ENCODE measurements around the gene LPAR4. TPM values are rescaled to one million over a fixed set of nuclear protein-coding genes. Genes with fewer than 3 reads are reported as not detected.
A peak's percentile ranks its signal among the peaks of the same experiment; 100 is the strongest.

LPAR4 gene
- total RNA-seq = not detected

- DNase-seq (ENCODE audit: low spot score in 2 of 2) = no peak
- H3K27ac Mint-ChIP-seq = no peak within 1 kb of the TSS
- no peak for ATAC-seq
- H3K36me3 Mint-ChIP-seq = no peaks in the 10 kb centered on the region
- H3K9me3 Mint-ChIP-seq = no peaks in the 10 kb centered on the region
Measured at GRCh38 chrX:78747489-78747888, at the start of gene LPAR4. TSS of gene LPAR4 (plus strand) at chrX:78747720. CDS start at chrX:78754870, 7,150 bp downstream.

- DNase-seq (ENCODE audit: low spot score in 2 of 2) = no peak
- no peaks in the 10 kb centered on the region for H3K9me3 Mint-ChIP-seq
- no peaks in the 10 kb centered on the region for H3K36me3 Mint-ChIP-seq
- H3K27ac Mint-ChIP-seq = no peak overlapping the region
- no peak for ATAC-seq
Measured at GRCh38 chrX:78706071-78706470, 41.4 kb upstream of the LPAR4 start.

GRCh38 chrX:78708262-78708661, 39.3 kb upstream of the LPAR4 start:
- DNase-seq (ENCODE audit: low spot score in 2 of 2) = no peak
- no peaks in the 10 kb centered on the region for H3K9me3 Mint-ChIP-seq
- H3K36me3 Mint-ChIP-seq = peaks cover 0 to 5% of the 10 kb centered on the region in 2 donors
- H3K27ac Mint-ChIP-seq = no peak overlapping the region
- no peak for ATAC-seq

GRCh38 chrX:78708816-78709215, 38.7 kb upstream of the LPAR4 start:
- no peak for DNase-seq (ENCODE audit: low spot score in 2 of 2)
- peaks cover 0 to 5% of the 10 kb centered on the region in 2 donors for H3K36me3 Mint-ChIP-seq
- H3K9me3 Mint-ChIP-seq = no peaks in the 10 kb centered on the region
- no peak overlapping the region for H3K27ac Mint-ChIP-seq
- no peak for ATAC-seq

GRCh38 chrX:78710171-78710570, 37.3 kb upstream of the LPAR4 start:
- peaks cover 0 to 5% of the 10 kb centered on the region in 2 donors for H3K36me3 Mint-ChIP-seq
- H3K9me3 Mint-ChIP-seq = no peaks in the 10 kb centered on the region
- H3K27ac Mint-ChIP-seq = no peak overlapping the region
- ATAC-seq (no peak), DNase-seq (ENCODE audit: low spot score in 2 of 2) (no peak)

- H3K9me3 Mint-ChIP-seq = no peaks in the 10 kb centered on the region
- peaks cover 6 to 11% of the 10 kb centered on the region in 2 donors for H3K36me3 Mint-ChIP-seq
- ATAC-seq (no peak), DNase-seq (ENCODE audit: low spot score in 2 of 2) (no peak)
- H3K27ac Mint-ChIP-seq = no peak overlapping the region
Measured at GRCh38 chrX:78712336-78712735, 35.2 kb upstream of the LPAR4 start.

- DNase-seq (ENCODE audit: low spot score in 2 of 2) = no peak
- H3K9me3 Mint-ChIP-seq = peaks cover 0 to 10% of the 10 kb centered on the region in 2 donors
- H3K36me3 Mint-ChIP-seq = no peaks in the 10 kb centered on the region
- no peak for ATAC-seq
- no peak overlapping the region for H3K27ac Mint-ChIP-seq
Measured at GRCh38 chrX:78725287-78725686, 22.2 kb upstream of the LPAR4 start.

GRCh38 chrX:78746496-78746895, 1.0 kb upstream of the LPAR4 start:
- ATAC-seq = no peak
- DNase-seq (ENCODE audit: low spot score in 2 of 2) = no peak
- Mint-ChIP-seq H3K27ac (no peak overlapping the region), H3K9me3 (no peaks in the 10 kb centered on the region), H3K36me3 (no peaks in the 10 kb centered on the region)

- no peak for DNase-seq (ENCODE audit: low spot score in 2 of 2)
- no peak overlapping the region for H3K27ac Mint-ChIP-seq
- no peak for ATAC-seq
- H3K9me3 Mint-ChIP-seq = no peaks in the 10 kb centered on the region
- no peaks in the 10 kb centered on the region for H3K36me3 Mint-ChIP-seq
Measured at GRCh38 chrX:78747971-78748370, 451 bp downstream of the LPAR4 start.

GRCh38 chrX:78748846-78749245, 1.3 kb downstream of the LPAR4 start:
- ATAC-seq (no peak), DNase-seq (ENCODE audit: low spot score in 2 of 2) (no peak)
- Mint-ChIP-seq H3K36me3 (no peaks in the 10 kb centered on the region), H3K9me3 (no peaks in the 10 kb centered on the region), H3K27ac (no peak overlapping the region)

GRCh38 chrX:78753571-78753970, 6.1 kb downstream of the LPAR4 start:
- DNase-seq (ENCODE audit: low spot score in 2 of 2) = no peak
- Mint-ChIP-seq H3K36me3 (no peaks in the 10 kb centered on the region), H3K9me3 (no peaks in the 10 kb centered on the region), H3K27ac (no peak overlapping the region)
- ATAC-seq = no peak

- DNase-seq (ENCODE audit: low spot score in 2 of 2) (no peak), ATAC-seq (no peak)
- H3K36me3 Mint-ChIP-seq = no peaks in the 10 kb centered on the region
- no peaks in the 10 kb centered on the region for H3K9me3 Mint-ChIP-seq
- no peak overlapping the region for H3K27ac Mint-ChIP-seq
Measured at GRCh38 chrX:78754917-78755316, 7.4 kb downstream of the LPAR4 start.

- DNase-seq (ENCODE audit: low spot score in 2 of 2) (no peak), ATAC-seq (no peak)
- no peaks in the 10 kb centered on the region for H3K36me3 Mint-ChIP-seq
- H3K9me3 Mint-ChIP-seq = no peaks in the 10 kb centered on the region
- no peak overlapping the region for H3K27ac Mint-ChIP-seq
Measured at GRCh38 chrX:78759081-78759480, 11.6 kb downstream of the LPAR4 start.

- Mint-ChIP-seq H3K36me3 (no peaks in the 10 kb centered on the region), H3K9me3 (no peaks in the 10 kb centered on the region), H3K27ac (no peak overlapping the region)
- ATAC-seq (no peak), DNase-seq (ENCODE audit: low spot score in 2 of 2) (no peak)
Measured at GRCh38 chrX:78769101-78769755, 21.7 kb downstream of the LPAR4 start.

GRCh38 chrX:78769946-78770345, 22.4 kb downstream of the LPAR4 start:
- DNase-seq (ENCODE audit: low spot score in 2 of 2) (no peak), ATAC-seq (no peak)
- Mint-ChIP-seq H3K36me3 (no peaks in the 10 kb centered on the region), H3K27ac (no peak overlapping the region), H3K9me3 (no peaks in the 10 kb centered on the region)

GRCh38 chrX:78796916-78797315, 49.4 kb downstream of the LPAR4 start:
- Mint-ChIP-seq H3K36me3 (peaks cover 0 to 6% of the 10 kb centered on the region in 2 donors), H3K27ac (no peak overlapping the region), H3K9me3 (peaks cover 4% of the 10 kb centered on the region in 2 donors)
- no peak for ATAC-seq
- no peak for DNase-seq (ENCODE audit: low spot score in 2 of 2)

- no peak for ATAC-seq
- peak overlapping the region; percentile 12 to 14 for H3K27ac Mint-ChIP-seq
- no peak for DNase-seq (ENCODE audit: low spot score in 2 of 2)
- H3K9me3 Mint-ChIP-seq = peaks cover 4% of the 10 kb centered on the region in 2 donors
- peaks cover 4 to 6% of the 10 kb centered on the region in 2 donors for H3K36me3 Mint-ChIP-seq
Measured at GRCh38 chrX:78800114-78800513, 52.6 kb downstream of the LPAR4 start.

- H3K9me3 Mint-ChIP-seq = peaks cover 4% of the 10 kb centered on the region in 2 donors
- DNase-seq (ENCODE audit: low spot score in 2 of 2) (no peak), ATAC-seq (no peak)
- H3K27ac Mint-ChIP-seq = peak overlapping the region in 1 of 2 donors; percentile 12
- H3K36me3 Mint-ChIP-seq = peaks cover 4 to 6% of the 10 kb centered on the region in 2 donors
Measured at GRCh38 chrX:78800694-78801093, 53.2 kb downstream of the LPAR4 start.
